GM19397 (cell line): ENCODE measurements around the gene MRPL2.

Source experiments
- ATAC-seq: cut with Tn5 transposase; IDR thresholded peaks from one replicate; pipeline ENCODE4 v1.9.1; 2021; ENCODE audit warnings: mild to moderate bottlenecking, moderate library complexity; ENCODE audit not compliant: unreplicated experiment

The MRPL2 gene

DNA sequence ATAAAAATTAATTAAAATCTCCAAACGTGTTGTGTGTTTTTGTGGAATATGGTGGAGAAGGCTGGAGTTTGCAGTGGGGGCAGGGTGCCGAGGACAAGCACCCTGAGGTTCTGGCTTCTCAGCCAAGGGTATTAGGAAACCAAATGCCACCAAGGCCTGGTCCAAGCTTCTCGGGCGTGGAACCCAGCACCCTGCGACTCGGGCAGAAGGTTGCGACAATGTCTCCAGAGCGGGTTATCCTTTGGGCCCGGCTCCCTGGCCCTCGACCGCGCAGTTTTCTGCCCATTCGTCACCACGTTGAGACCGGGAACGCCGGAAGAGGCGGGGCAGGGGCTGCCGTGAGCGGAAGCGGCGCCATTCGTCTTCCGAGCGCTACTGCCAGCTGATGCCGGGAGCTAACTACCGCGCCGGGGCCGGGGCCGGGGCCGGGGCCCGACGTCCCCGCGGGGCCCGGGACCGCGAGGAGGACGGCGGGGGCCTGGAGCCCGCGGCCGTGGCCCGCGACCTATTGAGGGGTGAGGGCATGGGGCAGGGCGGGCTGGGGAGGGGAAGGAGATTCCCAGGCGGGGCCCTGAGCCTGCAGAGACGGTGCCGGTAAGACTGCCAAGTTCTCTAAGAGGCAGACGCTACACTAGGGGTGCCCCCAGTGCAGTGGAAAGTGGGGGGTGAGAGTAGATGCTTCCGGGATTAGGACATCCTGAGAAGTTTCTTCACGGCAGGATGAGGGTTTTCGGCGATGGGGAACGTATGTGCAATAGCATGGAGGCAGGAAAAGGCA, 37.8 kb downstream of the MRPL2 start, which contains the start of gene RRP36:
Gene RRP36 (plus strand): TSS at position 354 of the 778 bp plus-strand sequence. CDS start 32 bp downstream, at position 386.
- ATAC-seq, result peak; percentile 78

DNA sequence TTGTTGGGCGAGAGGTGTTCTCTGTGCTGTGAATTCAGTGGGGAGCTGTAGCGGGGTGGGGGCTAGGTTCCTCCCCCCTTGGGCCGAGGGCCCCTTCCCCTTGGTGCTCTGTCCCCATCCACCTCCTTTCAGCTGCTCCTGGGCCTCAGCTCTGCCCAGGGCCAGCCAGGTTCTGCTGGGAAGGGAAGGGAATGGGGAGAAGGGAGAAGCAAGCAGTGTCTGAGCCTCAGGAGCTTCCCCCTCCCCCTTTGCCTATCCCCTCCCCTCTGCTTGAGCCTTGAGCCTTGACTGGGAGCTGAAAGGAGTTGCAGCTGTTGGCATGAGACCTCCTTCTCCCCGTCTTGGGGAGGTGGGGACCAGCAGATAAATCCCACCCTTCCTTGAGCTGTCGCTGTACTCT, 38.4 kb downstream of the MRPL2 start:
- no peak for ATAC-seq

DNA sequence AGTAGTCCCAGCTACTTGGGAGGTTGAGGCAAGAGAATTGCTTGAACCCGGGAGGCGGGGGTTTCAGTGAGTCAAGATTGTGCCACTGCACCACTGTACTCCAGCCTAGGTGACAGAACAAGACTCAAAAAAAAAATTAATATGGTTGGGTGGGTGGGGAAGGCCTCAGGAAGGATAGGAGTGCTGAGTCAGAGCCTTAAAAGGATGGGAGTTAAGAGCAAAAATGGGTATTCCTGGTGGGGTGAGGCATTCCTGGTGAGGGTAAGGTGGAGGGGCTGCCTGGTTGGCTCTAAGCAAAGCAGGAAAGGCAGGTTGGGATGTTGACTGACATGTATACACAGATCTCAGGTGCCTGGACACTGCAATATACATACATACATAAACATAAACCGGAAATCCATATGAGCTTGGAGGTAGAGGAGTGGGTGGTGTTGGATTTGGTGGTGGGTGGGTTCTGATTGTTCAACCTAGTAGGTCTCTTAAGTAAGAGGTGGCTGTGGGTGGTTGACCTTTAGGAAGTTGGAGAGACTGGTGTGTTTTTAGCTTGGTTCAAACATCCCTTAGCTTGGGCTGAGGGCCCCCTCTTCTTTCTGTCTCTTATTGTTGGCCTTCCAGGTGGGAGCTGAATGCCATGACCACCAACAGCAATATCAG, 39.1 kb downstream of the MRPL2 start:
- no peak for ATAC-seq

DNA sequence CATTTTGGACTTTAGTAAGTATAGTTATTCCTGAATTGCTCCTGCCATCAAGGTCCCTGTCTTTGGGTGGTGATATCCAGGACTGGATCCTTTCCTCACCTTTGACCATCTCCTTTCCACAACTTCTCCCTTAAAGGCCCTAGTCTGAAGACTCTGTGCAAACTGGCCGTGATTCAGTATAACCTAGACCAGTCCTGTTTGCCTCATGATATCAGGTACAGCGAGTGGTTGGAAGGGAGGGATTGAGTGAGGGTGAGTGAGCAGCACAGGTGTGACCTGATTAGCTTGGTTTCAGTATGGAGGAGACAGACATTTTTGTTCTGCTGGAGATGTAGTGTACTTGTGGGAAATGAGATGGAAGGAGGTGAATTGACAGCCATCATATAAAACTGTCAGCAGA, 40.1 kb downstream of the MRPL2 start:
- no peak for ATAC-seq

DNA sequence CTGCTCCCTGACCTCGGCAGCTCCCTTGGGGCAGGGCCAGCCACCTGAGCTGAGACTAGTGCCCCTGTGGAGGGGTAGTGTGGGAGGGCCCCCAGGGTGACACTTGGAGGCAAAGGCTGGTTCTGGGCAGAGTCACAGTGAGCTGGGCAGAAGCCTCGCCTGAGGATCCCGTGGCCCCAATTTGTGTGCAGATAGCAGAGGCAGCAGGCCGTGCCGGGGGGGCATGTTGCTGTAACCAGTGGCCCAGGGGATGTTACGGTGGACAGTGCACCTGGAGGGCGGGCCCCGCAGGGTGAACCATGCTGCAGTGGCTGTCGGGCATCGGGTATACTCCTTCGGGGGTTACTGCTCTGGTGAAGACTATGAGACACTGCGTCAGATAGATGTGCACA, 42.3 kb downstream of the MRPL2 start:
- ATAC-seq, result no peak

DNA sequence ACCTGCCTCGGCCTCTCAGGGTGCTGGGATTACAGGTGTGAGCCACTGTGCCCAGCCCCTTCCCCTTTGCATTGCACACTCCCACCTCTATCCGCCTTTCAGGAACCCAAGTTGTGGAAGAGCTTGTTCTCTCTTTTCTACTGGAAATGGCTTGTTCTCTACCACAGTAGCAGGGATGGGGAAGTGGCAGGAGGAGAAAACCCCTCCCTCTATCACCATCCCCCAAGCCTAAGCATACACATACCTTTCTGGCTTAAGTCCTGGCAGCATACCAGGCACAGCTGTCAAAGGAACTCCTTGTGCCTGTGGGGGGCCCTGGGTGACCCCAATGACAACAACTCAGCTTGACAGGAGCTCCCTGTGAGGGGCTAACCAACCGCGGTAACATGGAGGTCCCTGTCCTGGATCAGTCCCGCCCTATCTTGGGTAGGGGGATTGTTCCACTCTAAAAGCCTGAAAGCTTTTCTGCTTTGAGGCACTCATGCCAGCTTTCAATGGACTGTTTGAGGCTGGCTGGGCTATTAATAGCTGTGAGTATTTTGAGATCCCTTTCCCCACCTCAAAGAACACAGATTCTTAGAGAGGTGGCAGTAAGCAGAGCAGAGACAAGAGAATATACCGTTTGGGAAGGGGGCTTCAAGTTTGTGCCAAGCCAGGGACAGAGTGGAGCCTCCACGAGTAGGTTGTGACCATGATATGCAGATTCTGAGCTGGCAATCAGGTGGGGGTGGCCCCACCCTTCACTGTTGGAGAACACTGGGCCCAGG, 42.9 kb downstream of the MRPL2 start:
- no peak for ATAC-seq

DNA sequence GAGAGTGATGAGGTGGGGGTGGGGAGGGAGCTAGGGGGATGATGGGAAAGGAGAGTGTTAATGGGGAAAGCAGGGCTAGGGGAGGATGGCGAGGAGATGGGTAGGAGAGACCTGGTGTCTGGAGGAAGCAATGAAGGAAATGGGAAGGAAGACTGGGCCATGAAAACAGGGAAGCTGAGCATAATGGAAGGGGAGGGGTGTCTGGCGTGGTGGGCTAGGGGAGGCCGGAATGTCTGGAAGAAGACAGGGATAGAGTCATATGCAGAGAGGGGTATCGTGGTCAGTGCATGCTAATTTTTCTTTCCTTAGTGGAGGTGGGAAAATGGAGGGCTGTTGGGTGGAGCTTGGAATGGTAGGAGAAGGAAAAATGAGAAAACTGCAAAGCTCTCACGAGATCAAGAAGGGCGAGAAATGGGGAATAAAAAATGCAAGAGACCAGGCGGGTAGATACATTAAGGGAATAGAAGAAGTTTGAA, 44.8 kb downstream of the MRPL2 start:
- no peak for ATAC-seq

DNA sequence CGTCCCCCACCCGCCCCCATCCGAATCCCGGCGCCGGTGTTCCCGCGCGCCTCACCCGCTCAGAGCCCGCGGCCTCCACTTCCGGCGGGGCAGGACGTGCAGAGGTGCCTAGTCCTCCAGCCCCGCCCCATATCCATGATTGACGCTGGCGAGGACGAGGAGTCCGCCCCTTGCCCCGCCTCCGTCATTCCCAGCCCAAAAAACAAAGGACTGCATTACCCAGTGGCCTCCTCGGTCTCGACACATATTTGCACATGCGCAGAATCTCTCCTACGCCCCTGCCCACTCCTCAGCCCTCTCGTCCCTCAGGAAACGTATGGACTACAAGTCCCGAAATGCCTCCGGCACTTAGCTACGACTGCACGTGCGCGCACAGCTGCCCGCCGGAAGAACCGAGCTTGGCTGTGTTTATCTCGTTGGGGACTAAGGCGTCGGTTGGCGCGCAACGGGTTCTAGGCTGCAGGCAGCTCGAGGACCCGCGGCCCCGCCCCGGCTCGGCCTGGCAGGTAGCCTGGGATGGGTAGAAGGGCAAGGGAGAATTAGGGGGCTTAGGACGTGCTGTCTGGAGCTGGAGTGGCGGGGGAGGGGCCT, 45.3 kb downstream of the MRPL2 start, which contains the start of the genes KLHDC3 and MEA1:
Gene KLHDC3 (plus strand): TSS at position 407 of the 591 bp plus-strand sequence. CDS start 2,944 bp downstream, outside the sequence.
Gene MEA1 (minus strand): TSS at position 104 of the 591 bp plus-strand sequence. CDS start 133 bp downstream, outside the sequence.
- peak; percentile 90 for ATAC-seq

DNA sequence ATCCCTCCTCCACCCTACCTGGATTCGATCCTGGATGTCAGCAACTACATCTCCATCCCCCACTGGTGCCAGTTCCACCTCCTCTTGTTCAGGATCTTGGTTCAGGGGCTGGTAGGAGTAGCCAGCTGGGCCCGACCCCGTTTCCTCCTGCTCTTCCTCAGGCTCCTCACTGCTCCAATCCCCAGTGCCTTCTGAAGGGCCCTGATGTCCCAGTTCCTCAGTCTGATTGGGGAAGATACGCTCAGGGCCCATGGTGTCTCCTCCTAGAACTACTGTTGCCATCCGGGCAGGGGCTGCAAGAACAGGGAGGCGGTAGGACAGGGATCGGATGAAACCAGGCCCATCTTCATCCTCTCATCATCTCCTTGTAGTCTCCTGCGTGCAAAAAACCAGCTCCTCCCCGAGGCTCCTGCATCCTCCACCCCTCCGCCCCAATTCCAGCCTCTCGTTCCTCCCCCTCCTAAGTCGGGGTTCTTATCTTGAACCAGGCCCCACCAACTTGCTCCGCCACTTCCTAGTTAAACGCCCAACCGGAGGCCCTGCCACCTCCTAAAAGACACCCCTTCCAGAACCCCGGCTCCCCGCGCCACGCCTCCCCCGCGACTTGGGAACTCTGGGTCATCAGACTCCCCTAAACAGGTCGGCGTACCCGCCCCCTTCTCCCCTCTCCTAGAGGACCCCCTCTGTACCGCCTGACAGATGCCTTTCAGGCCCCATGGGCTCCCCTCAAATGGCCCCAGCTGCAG, 46.0 kb downstream of the MRPL2 start:
- ATAC-seq, result peak; percentile 0

DNA sequence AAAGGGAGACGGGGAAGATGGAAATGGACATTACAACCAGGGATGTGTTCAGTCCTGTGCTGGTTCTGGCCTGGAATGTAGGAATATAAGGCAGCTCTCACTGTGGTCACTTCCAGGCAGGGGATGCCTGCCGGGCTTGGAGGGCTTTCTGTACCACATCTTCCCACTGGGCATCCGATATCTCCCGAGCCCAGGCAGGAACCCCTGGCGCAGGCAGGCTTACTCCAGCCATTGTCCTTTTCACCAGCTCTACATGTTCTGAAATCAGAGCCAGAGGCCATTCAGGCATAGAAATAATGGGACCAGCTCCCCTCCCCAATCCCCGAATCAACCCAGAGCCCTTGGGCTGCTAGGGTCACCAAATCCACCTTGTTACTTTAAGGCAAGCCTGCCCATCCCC, 46.9 kb downstream of the MRPL2 start:
- ATAC-seq, result no peak

DNA sequence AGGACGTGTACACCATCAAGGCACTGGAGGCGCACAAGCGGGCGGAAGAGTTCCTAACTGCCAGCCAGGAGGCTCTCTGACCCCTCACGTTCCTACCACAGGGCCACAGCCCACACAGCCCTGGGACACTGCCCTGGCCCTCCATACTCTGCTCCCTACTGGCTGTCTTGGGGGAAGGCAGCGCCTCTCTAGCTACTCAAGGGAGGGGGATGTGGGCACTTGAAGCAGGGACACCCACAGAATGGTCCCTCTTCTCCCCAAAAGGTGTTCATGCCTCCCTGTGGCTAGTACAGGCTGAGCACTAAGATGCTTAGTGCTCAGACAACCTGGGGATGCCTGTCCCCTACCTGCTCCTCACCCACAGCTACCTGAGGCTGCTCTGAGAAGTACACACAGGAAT, 48.0 kb downstream of the MRPL2 start:
- ATAC-seq, result no peak

DNA sequence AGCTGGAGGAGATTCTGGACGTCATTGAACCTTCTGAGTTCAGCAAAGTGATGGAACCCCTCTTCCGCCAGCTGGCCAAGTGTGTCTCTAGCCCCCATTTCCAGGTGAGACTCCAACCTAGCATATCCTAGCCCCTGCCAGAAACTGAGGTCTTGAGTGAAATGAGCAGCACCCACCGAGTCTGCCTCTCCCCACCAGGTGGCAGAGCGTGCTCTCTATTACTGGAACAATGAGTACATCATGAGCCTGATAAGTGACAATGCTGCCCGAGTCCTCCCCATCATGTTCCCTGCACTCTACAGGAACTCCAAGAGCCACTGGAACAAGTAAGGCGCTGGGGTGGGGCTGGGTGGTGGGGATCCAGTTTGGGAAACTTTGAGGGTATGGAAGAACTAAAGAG, 50.1 kb downstream of the MRPL2 start:
- ATAC-seq, result no peak

DNA sequence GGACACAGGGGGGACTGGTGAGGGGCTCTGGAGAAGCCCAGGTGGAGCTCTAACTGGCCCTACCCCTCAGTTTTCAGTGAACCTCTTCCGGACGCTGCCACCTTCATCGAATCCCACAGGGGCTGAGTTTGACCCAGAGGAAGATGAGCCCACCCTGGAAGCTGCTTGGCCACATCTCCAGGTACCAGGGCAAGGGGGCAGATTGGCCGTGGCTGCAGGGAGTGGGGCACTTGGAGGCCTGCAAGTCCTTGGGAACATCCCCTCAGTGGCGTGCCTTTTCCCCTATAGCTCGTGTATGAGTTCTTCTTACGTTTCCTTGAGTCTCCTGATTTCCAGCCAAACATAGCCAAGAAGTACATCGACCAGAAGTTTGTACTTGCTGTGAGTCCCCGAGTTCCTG, 52.1 kb downstream of the MRPL2 start:
- ATAC-seq, result no peak

DNA sequence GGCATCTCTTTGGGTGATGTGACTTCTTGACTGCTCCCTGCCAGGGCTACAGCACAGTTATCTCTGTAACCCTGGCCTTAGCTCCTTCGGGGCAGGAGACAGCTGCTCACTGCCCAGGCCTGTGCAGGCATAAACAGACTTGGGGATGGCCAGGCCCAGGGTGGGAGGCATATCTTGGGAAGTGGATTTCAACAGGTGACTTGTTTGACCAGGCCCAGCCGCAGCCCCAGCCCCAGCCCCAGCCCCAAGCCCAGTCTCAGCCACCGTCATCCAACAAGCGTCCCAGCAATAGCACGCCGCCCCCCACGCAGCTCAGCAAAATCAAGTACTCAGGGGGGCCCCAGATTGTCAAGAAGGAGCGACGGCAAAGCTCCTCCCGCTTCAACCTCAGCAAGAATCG, 53.0 kb downstream of the MRPL2 start:
- ATAC-seq, result no peak

DNA sequence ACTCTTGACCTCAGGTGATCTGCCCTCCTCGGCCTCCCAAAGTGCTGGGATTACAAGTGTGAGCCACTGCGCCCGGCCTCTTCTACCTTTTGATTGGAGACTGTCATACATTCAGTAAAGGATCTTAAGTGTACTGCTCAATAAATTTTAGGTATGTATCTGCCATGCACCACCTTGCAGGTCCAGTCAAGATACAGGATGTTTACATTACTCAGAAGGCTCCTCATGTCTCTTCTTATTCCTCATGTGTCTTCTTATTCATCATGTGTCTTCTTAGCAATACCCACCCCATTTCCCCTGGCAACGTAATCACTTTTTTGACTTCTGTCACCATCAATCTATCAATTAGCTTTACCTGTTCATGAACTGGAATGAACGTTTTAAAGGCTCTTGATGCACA, 53.4 kb downstream of the MRPL2 start:
- ATAC-seq, result no peak
